K562 (cell line): ENCODE data around the gene AHCY. TPM values are rescaled to one million over a fixed set of nuclear protein-coding genes. Genes with fewer than 3 reads are reported as not detected.

Experiments
- ATAC-seq: fragments of 200-7000 bp; cut with Tn5 transposase; 3 replicates; pipeline ENCODE4 v1.9.1; 2020; ENCODE audit warnings: moderate library complexity
- BruUV-seq: library from RNA; stranded (reverse); fragments of 400-500 nt; replicated peaks from 2 replicates; lab custom pipeline; 2021; lab: Mats Ljungman, UMichigan
- CTCF ChIA-PET: fragments of 300-600 bp; formaldehyde crosslinking; extraction: SDS; loops from one replicate; lab custom pipeline; 2021; ENCODE audit warnings: low intra/inter-chr PET ratio; lab: Yijun Ruan, JAX
- POLR2A ChIA-PET: fragments of 300-600, 350-650 bp; sonication (Branson Sonifier 250); formaldehyde crosslinking; extraction: SDS; loops from one replicate; lab custom pipeline; 2021; ENCODE audit warnings: antibody characterized with exemption, inconsistent platforms; lab: Yijun Ruan, JAX
- DNase-seq, 4 experiments: peaks; one replicate each; pipeline versions ENCODE4 v3.0.0 to v3.0.0-alpha.2; 2011 to 2018; ENCODE audit warnings: low spot score in 3 of 4, mixed read lengths in 3 of 4; ENCODE audit errors: extremely low read depth in 1 of 4
- FAIRE-seq: peaks from 2 replicates; lab custom pipeline; 2011; peaks lifted over from hg19 to GRCh38; lab: Jason Lieb, UNC
- H2AFZ ChIP-seq: 2 replicates; pipeline ENCODE4 v1.6.0; 2011; ENCODE audit warnings: low read depth, low read length, control low read depth, inconsistent platforms
- H3K27ac ChIP-seq: fragments of 200-600 bp; 3 replicates; pipeline ENCODE4 v1.8.0; 2011; ENCODE audit warnings: low read depth, mild to moderate bottlenecking, control low read depth, inconsistent platforms, low read length, moderate library complexity, mixed read lengths; ENCODE audit errors: extremely low read depth
- H3K27me3 ChIP-seq, 2 experiments: fragments of 300-600 bp in 1 of 2; 2 replicates in 1 of 2; 3 replicates in 1 of 2; pipeline versions ENCODE4 v1.6.0 to v1.8.0; 2011; ENCODE audit warnings: inconsistent platforms in 2 of 2, low read length in 2 of 2, mild to moderate bottlenecking in 1 of 2, mixed read lengths in 1 of 2, moderate library complexity in 1 of 2; ENCODE audit not compliant: control insufficient read depth in 2 of 2, insufficient read depth in 2 of 2
- H3K36me3 ChIP-seq: fragments of 300-600 bp; 3 replicates; pipeline ENCODE4 v1.8.0; 2011; ENCODE audit warnings: mild to moderate bottlenecking, low read length, inconsistent platforms; ENCODE audit not compliant: control insufficient read depth, insufficient read depth
- H3K4me1 ChIP-seq, 2 experiments: fragments of 200-600 bp in 1 of 2; replicated peaks in 1 of 2; 2 replicates in 1 of 2; 3 replicates in 1 of 2; pipeline versions ENCODE4 v1.5.1 to v1.8.0; 2011; ENCODE audit warnings: inconsistent platforms in 2 of 2, low read length in 2 of 2, mild to moderate bottlenecking in 1 of 2, mixed read lengths in 1 of 2, moderate library complexity in 1 of 2; ENCODE audit not compliant: control insufficient read depth in 2 of 2, insufficient read depth in 2 of 2
- H3K4me2 ChIP-seq: 2 replicates; pipeline ENCODE4 v1.6.1; 2011; ENCODE audit warnings: low read length, control low read depth, inconsistent platforms, mixed read lengths; ENCODE audit not compliant: insufficient read depth
- H3K4me3 ChIP-seq: fragments of 200-600 bp; sonication (generic), shearing (Covaris generic); 2 replicates; pipeline ENCODE4 v1.5.1; 2016; ENCODE audit warnings: control low read depth, inconsistent platforms
- H3K79me2 ChIP-seq: fragments of 200-600 bp; 3 replicates; pipeline ENCODE4 v1.8.0; 2011; ENCODE audit warnings: low read length, inconsistent platforms; ENCODE audit not compliant: control insufficient read depth, insufficient read depth
- H3K9ac ChIP-seq, 2 experiments: 2 replicates each; pipeline versions ENCODE4 v1.6.0 to v1.6.1; 2011; ENCODE audit warnings: low read depth in 2 of 2, low read length in 2 of 2, control low read depth in 1 of 2, inconsistent platforms in 1 of 2, mild to moderate bottlenecking in 1 of 2, mixed read lengths in 1 of 2; ENCODE audit not compliant: insufficient read depth in 1 of 2
- H3K9me1 ChIP-seq: one replicate; pipeline ENCODE4 v1.6.0; 2011; ENCODE audit warnings: inconsistent platforms, mild to moderate bottlenecking, low read length, moderate library complexity; ENCODE audit not compliant: control insufficient read depth, insufficient read depth
- H3K9me3 ChIP-seq: replicated peaks from 2 replicates; pipeline ENCODE4 v1.5.1; 2011; ENCODE audit warnings: low read depth, low read length, inconsistent platforms; ENCODE audit not compliant: control insufficient read depth, insufficient read depth
- H4K20me1 ChIP-seq: replicated peaks from 2 replicates; pipeline ENCODE4 v1.6.1; 2011; ENCODE audit warnings: low read length, inconsistent platforms, mixed read lengths; ENCODE audit not compliant: control insufficient read depth, insufficient read depth
- CHCHD3 ChIP-seq: fragments of 250-450 bp; sonication (Bioruptor Pico); IDR thresholded peaks from 2 replicates; pipeline ENCODE4 v2.1.2; 2022; ENCODE audit warnings: mild to moderate bottlenecking
- EP300 ChIP-seq: IDR thresholded peaks from 2 replicates; pipeline ENCODE4 v1.6.1; 2012; ENCODE audit warnings: low read length, improper control_type of control experiment
- EP400 ChIP-seq: fragments of 450-650 bp; IDR thresholded peaks from 2 replicates; pipeline ENCODE4 v1.6.1; 2017; ENCODE audit warnings: antibody characterized with exemption, mild to moderate bottlenecking, moderate library complexity
- HDAC8 ChIP-seq: fragments of 450-650 bp; IDR thresholded peaks from 2 replicates; pipeline ENCODE4 v1.6.1; 2016; ENCODE audit warnings: mild to moderate bottlenecking, missing genetic modification characterization, moderate library complexity, missing compliant biosample characterization
- KAT2B ChIP-seq: IDR thresholded peaks from one replicate; pipeline ENCODE4 v1.6.1; 2012; ENCODE audit warnings: low read depth, mild to moderate bottlenecking, control low read depth, inconsistent platforms, low read length, moderate library complexity
- MXI1 ChIP-seq: IDR thresholded peaks from 2 replicates; pipeline ENCODE4 v1.6.1; 2011; ENCODE audit warnings: low read depth, mild to moderate bottlenecking, improper control_type of control experiment, low read length
- NFE2L1 ChIP-seq: fragments of 450-650 bp; IDR thresholded peaks from 2 replicates; pipeline ENCODE4 v1.6.1; 2016; ENCODE audit warnings: missing genetic modification characterization, low read depth, mild to moderate bottlenecking, missing compliant biosample characterization, moderate library complexity, borderline replicate concordance
- PTBP1 ChIP-seq: fragments of 200-400 bp; formaldehyde crosslinking; IDR thresholded peaks from 2 replicates; pipeline ENCODE4 v1.6.1; 2017; ENCODE audit warnings: low read depth, low read length
- RB1 ChIP-seq: fragments of 450-650 bp; IDR thresholded peaks from 2 replicates; pipeline ENCODE4 v1.6.1; 2017; ENCODE audit warnings: low read depth, mild to moderate bottlenecking
- SMARCA4 ChIP-seq: fragments of 450-650 bp; IDR thresholded peaks from 2 replicates; pipeline ENCODE4 v1.6.1; 2016
- ZNF217 ChIP-seq: sonication (generic); formaldehyde crosslinking; IDR thresholded peaks from 2 replicates; pipeline ENCODE4 v1.8.0; 2022; ENCODE audit warnings: mild to moderate bottlenecking, missing genetic modification reagents
- ZNF76 ChIP-seq: fragments of 250-450 bp; sonication (Bioruptor Pico); IDR thresholded peaks from 2 replicates; pipeline ENCODE4 v1.4.0; 2020; ENCODE audit warnings: mild to moderate bottlenecking, moderate library complexity, borderline replicate concordance
- WGBS: fragments of 100-300 bp; shearing (Covaris generic); methylation state at CpG from one replicate; pipeline ENCODE4 v1.1.6; 2016; ENCODE audit warnings: low coverage, mixed read lengths; ENCODE audit not compliant: insufficient coverage; ENCODE audit errors: missing lambda C conversion rate; 5-methylcytosine and 5-hydroxymethylcytosine counted together
- in situ Hi-C: fragments of 300-500 bp; cut with MboI; formaldehyde crosslinking; loops from 4 replicates; pipeline ENCODE4 v1.15.0; 2018; ENCODE audit warnings: inconsistent platforms, mixed read lengths
- intact Hi-C: fragments of 100-400 bp; cut with micrococcal nuclease; formaldehyde crosslinking; loops from 2 replicates; pipeline ENCODE4 v1.14.2; 2022
- polyA plus RNA-seq, 8 experiments: library from polyadenylated mRNA; depleted of rRNA in 4 of 8; stranded (reverse) in 5 of 8; unstranded in 3 of 8; fragments of >200 nt; fragmentation: Nextera tagmentation in 2 of 8; fragmentation: Illumina TruSeq in 1 of 8; extraction: Ambion mirVana in 2 of 8; extraction: Trizol in 1 of 8; gene quantifications; 2 replicates each; pipeline versions ENCODE4 v1.2.1 to v1.2.3, GENCODE V29; 2011 to 2014; ENCODE audit warnings: inconsistent platforms in 1 of 8, missing spikeins in 1 of 8
- total RNA-seq, 7 experiments: library from RNA; depleted of rRNA in 6 of 7; stranded (reverse); fragments of >200 nt in 6 of 7; fragmentation: Illumina TruSeq in 2 of 7; extraction: Trizol in 2 of 7; gene quantifications; 2 replicates each; pipeline versions ENCODE4 v1.2.1 to v1.2.3, GENCODE V29; 2011 to 2021; ENCODE audit warnings: low replicate concordance in 1 of 7
- TF ChIP-seq, protein P1 (sequence below): sonication (generic); formaldehyde crosslinking; IDR thresholded peaks from 2 replicates; pipeline ENCODE4 v1.8.0; 2023; ENCODE audit warnings: mild to moderate bottlenecking, missing genetic modification reagents
- TF ChIP-seq, protein P2 (sequence below), 2 experiments: fragments of 250-450 bp in 1 of 2; fragments of 450-650 bp in 1 of 2; sonication (Bioruptor Pico) in 1 of 2; IDR thresholded peaks; 2 replicates each; pipeline versions ENCODE4 v1.6.1 to v1.8.0; 2016 to 2021; ENCODE audit warnings: mild to moderate bottlenecking in 2 of 2, moderate library complexity in 2 of 2, missing compliant biosample characterization in 1 of 2, missing genetic modification characterization in 1 of 2
- TF ChIP-seq, protein P3 (sequence below): fragments of 450-650 bp; IDR thresholded peaks from 2 replicates; pipeline ENCODE4 v1.7.0; 2016; ENCODE audit warnings: borderline replicate concordance
- TF ChIP-seq, protein P4 (sequence below): fragments of 450-650 bp; IDR thresholded peaks from 2 replicates; pipeline ENCODE4 v1.6.1; 2014; ENCODE audit warnings: low read depth, mild to moderate bottlenecking, moderate library complexity, borderline replicate concordance

AHCY gene
- total and polyA plus RNA-seq, 9 of the 15 experiments (the other 6 are each of a cell fraction or from before 2014, with no cell fraction given), result 82.5 to 269 (median 190) TPM

DNA sequence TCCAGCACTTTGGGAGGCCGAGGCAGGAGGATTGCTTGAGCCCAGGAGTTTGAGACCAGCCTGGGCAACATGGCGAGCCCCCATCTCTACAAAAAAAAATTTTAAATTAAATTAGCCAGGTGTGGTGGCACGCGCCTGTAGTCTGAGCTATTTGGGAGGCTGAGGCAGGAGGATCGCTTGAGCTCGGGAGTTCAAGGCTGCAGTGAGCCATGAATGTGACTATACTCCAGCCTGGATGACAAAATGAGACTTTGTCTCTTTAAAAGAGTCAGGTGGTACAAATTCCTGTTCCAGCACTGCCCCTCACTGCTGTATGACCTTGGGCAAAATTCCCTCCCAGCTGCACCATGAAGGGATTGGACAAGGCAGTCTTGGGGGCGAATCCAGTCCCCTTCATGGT lies 28.5 kb downstream of the AHCY start:
- BruUV-seq, result no TSS peak
- FAIRE-seq (no peak), ATAC-seq (no peak), DNase-seq (no peak)
- no peaks in the 10 kb centered on the region for H3K27me3 ChIP-seq
- 100% methylated on average over 7 of the region's 7 CpGs for WGBS
- no peak overlapping the region for H3K9ac ChIP-seq
- H3K4me2 ChIP-seq, result no peak overlapping the region
- in situ Hi-C loops, result no loop called here
- ChIA-PET CTCF (no interaction called here), POLR2A (interaction anchor here (1.6 kb wide), 1 partner anchor 15 kb away, joined by 4 read pairs; no protein-coding TSS in a partner anchor)
- H4K20me1 ChIP-seq, result no peaks in the 10 kb centered on the region
- H3K79me2 ChIP-seq, result no peaks in the 10 kb centered on the region
- H3K27ac ChIP-seq, result no peak overlapping the region
- H2AFZ ChIP-seq, result no peak overlapping the region
- no peaks in the 10 kb centered on the region for H3K9me1 ChIP-seq
- TF ChIP-seq EP400, result no peak
- TF ChIP-seq KAT2B, result no peak
- TF ChIP-seq PTBP1, result no peak
- TF ChIP-seq, protein P1, sequence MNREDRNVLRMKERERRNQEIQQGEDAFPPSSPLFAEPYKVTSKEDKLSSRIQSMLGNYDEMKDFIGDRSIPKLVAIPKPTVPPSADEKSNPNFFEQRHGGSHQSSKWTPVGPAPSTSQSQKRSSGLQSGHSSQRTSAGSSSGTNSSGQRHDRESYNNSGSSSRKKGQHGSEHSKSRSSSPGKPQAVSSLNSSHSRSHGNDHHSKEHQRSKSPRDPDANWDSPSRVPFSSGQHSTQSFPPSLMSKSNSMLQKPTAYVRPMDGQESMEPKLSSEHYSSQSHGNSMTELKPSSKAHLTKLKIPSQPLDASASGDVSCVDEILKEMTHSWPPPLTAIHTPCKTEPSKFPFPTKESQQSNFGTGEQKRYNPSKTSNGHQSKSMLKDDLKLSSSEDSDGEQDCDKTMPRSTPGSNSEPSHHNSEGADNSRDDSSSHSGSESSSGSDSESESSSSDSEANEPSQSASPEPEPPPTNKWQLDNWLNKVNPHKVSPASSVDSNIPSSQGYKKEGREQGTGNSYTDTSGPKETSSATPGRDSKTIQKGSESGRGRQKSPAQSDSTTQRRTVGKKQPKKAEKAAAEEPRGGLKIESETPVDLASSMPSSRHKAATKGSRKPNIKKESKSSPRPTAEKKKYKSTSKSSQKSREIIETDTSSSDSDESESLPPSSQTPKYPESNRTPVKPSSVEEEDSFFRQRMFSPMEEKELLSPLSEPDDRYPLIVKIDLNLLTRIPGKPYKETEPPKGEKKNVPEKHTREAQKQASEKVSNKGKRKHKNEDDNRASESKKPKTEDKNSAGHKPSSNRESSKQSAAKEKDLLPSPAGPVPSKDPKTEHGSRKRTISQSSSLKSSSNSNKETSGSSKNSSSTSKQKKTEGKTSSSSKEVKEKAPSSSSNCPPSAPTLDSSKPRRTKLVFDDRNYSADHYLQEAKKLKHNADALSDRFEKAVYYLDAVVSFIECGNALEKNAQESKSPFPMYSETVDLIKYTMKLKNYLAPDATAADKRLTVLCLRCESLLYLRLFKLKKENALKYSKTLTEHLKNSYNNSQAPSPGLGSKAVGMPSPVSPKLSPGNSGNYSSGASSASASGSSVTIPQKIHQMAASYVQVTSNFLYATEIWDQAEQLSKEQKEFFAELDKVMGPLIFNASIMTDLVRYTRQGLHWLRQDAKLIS (CRISPR knock-in tag), result no peak
- no peak for TF ChIP-seq MXI1
- no peak for TF ChIP-seq RB1
- no peak for TF ChIP-seq EP300
- TF ChIP-seq, protein P2, sequence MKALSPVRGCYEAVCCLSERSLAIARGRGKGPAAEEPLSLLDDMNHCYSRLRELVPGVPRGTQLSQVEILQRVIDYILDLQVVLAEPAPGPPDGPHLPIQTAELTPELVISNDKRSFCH (CRISPR knock-in tag; IDR thresholded peaks at IDR 0.05), result no peak
- TF ChIP-seq, protein P2 (tag; IDR thresholded peaks at IDR 0.05), result no peak
- no peak for TF ChIP-seq ZNF217 (CRISPR knock-in tag)
- TF ChIP-seq SMARCA4, result no peak
- no peak for TF ChIP-seq NFE2L1 (tag)
- TF ChIP-seq HDAC8 (tag), result no peak
- TF ChIP-seq CHCHD3 (CRISPR knock-in tag), result no peak
- no peak for TF ChIP-seq ZNF76
- TF ChIP-seq, protein P3, sequence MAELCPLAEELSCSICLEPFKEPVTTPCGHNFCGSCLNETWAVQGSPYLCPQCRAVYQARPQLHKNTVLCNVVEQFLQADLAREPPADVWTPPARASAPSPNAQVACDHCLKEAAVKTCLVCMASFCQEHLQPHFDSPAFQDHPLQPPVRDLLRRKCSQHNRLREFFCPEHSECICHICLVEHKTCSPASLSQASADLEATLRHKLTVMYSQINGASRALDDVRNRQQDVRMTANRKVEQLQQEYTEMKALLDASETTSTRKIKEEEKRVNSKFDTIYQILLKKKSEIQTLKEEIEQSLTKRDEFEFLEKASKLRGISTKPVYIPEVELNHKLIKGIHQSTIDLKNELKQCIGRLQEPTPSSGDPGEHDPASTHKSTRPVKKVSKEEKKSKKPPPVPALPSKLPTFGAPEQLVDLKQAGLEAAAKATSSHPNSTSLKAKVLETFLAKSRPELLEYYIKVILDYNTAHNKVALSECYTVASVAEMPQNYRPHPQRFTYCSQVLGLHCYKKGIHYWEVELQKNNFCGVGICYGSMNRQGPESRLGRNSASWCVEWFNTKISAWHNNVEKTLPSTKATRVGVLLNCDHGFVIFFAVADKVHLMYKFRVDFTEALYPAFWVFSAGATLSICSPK, result no peak
- TF ChIP-seq, protein P4, sequence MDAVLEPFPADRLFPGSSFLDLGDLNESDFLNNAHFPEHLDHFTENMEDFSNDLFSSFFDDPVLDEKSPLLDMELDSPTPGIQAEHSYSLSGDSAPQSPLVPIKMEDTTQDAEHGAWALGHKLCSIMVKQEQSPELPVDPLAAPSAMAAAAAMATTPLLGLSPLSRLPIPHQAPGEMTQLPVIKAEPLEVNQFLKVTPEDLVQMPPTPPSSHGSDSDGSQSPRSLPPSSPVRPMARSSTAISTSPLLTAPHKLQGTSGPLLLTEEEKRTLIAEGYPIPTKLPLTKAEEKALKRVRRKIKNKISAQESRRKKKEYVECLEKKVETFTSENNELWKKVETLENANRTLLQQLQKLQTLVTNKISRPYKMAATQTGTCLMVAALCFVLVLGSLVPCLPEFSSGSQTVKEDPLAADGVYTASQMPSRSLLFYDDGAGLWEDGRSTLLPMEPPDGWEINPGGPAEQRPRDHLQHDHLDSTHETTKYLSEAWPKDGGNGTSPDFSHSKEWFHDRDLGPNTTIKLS, result no peak
- intact Hi-C loops, result no loop called here
- no peaks in the 10 kb centered on the region for H3K4me1 ChIP-seq
- no peak overlapping the region for H3K4me3 ChIP-seq
- H3K36me3 ChIP-seq, result peaks cover 76% of the 10 kb centered on the region; the same call in 2 of the 3 replicates
- H3K9me3 ChIP-seq, result no peaks in the 10 kb centered on the region
